Astrocyte of the spinal cord (primary cell): ENCODE data around the gene C17orf113.

Source experiments
- DNase-seq: peaks from one replicate; pipeline ENCODE4 v3.0.0; 2011; ENCODE audit warnings: low read depth, low spot score
- H3K4me3 ChIP-seq: 2 replicates; pipeline ENCODE4 v1.5.1; 2011; ENCODE audit warnings: low read depth, mild to moderate bottlenecking, low read length, moderate library complexity
- in situ Hi-C: cut with HindIII; loops from 2 replicates; pipeline ENCODE4 v1.10.0; 2017; ENCODE audit warnings: low sequenced_read_pairs
- TF ChIP-seq, protein P1 (sequence below): IDR thresholded peaks from 2 replicates; pipeline ENCODE4 v1.5.1; 2012; ENCODE audit warnings: low read depth, mild to moderate bottlenecking, low read length, inconsistent platforms

Gene C17orf113

DNA sequence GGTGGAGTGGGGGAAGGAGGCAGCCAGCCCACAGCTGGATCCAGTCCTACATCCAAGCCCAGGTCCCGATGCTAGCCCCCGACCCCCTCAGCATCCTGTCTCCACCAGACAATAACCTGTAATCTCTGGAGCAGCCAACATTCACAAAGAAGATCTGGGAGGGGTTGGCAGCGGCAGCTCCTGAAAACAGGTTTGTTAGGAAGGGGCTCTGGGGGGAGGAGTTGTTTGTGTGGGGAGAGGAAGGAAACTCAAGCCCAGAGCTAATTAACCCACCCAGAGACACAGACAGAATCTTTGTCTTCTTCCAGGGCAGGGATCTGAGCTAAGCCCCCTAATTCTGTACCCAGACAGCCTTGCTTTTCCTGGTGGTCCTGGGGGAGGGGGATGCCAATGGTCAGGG is 4.6 kb upstream of the C17orf113 start:
- TF ChIP-seq, protein P1, sequence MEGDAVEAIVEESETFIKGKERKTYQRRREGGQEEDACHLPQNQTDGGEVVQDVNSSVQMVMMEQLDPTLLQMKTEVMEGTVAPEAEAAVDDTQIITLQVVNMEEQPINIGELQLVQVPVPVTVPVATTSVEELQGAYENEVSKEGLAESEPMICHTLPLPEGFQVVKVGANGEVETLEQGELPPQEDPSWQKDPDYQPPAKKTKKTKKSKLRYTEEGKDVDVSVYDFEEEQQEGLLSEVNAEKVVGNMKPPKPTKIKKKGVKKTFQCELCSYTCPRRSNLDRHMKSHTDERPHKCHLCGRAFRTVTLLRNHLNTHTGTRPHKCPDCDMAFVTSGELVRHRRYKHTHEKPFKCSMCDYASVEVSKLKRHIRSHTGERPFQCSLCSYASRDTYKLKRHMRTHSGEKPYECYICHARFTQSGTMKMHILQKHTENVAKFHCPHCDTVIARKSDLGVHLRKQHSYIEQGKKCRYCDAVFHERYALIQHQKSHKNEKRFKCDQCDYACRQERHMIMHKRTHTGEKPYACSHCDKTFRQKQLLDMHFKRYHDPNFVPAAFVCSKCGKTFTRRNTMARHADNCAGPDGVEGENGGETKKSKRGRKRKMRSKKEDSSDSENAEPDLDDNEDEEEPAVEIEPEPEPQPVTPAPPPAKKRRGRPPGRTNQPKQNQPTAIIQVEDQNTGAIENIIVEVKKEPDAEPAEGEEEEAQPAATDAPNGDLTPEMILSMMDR, result no peak
- no peak overlapping the region for H3K4me3 ChIP-seq
- in situ Hi-C loops, result no loop called here
- no peak for DNase-seq

DNA sequence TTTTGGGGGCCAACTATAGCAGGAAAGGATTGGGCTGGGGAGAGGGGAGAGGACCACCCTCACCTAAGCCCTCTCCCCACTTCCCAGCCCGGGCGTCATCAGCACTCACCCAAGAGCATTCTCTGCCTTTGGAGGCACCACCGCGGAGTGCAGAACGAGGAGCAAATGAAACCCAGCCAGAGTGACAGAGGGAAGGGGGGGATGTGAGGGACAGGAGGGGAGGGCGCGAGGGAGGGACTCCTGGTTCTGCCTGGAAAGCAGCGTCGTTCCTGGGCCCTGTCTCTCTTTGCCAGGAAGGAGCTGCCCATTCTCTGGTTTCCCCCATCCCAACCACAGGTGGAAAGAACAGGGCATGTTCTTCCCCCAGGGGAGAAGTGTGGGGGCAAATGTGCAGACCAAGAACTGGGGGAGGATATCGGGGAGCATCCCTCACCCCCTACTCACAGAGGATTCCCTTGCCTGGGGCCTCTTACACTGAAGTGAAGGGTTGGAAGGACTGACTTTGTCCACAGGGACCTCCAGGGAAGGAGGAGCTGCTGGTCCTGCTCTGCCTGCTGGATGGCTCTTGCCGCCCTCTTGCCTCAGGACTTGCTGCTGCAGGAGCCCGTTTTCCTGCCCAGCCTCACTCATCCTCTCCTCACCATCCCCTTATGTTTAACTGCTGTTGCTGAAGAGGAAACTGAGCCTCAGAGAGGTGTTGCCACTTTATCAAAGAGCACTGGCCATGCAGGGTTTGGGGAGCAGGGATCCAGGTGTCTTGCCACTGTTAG is 3.5 kb upstream of the C17orf113 start:
- in situ Hi-C loops, result no loop called here
- no peak overlapping the region for H3K4me3 ChIP-seq
- no peak for DNase-seq
- TF ChIP-seq, protein P1, result no peak

DNA sequence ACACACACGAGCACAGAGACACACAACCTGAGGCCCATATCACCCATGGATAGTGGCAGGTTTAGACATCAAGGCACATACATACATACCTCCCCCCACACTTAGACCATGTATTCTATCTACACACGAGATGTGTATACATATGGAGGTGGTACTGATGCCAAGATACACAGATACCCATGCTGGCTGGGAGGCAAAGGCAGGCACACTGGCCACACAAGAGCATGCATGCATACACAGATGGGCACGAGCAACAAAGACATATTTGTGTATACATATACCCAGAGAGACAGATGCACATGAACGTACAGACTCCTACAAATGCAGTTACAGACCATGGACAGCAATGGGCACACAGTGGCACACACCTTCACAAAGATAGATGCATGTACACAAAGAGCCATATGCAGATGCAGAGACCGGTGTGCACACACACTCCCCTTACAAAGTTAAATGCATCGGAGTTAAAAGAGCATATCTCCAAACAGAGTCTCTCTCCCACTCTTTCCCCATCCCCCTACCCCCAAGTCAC is 2.0 kb upstream of the C17orf113 start:
- no peak for DNase-seq
- TF ChIP-seq, protein P1, result no peak
- in situ Hi-C loops, result no loop called here
- no peak overlapping the region for H3K4me3 ChIP-seq

DNA sequence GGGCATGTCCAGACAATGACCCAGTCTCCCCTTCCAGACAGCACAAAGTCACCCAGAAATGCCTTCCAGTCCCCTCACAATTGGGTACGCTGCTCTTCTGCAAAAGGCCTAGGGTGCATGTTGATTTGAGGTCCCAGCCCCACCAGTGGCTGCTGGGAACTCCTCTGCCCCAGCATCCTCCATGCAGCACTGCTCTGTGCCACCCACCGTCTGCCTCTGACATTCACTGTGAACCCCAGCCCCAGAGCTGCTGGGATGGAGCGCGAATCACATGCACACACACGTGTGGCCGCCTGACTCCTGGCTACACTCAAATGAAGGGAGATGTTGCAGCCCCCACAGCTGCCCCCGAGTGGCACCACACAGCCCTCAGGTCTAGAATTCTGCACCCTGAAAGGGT is 1.2 kb upstream of the C17orf113 start:
- TF ChIP-seq, protein P1, result no peak
- H3K4me3 ChIP-seq, result no peak overlapping the region
- DNase-seq, result no peak
- in situ Hi-C loops, result no loop called here

DNA sequence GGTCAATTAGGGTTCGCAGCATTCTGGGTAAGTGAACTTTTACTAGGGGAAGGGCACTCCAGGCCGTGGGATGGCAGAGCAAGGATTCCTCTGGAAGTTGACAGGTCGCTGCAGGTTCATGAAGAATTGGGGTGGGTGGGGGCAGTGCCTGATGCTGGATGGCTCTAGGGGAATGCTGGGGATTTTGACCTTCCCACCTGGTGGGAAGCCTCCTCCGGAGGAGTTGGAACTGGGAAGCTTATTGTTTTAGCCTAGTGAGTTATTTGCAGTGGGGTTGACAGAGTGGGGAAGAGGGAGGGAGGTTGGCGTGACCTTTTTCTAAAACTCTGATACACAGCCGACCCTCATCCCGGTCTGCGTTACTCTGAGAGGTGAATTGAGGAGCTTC is 606 bp upstream of the C17orf113 start:
- TF ChIP-seq, protein P1, result no peak
- in situ Hi-C loops, result no loop called here
- no peak for DNase-seq
- H3K4me3 ChIP-seq, result no peak overlapping the region

DNA sequence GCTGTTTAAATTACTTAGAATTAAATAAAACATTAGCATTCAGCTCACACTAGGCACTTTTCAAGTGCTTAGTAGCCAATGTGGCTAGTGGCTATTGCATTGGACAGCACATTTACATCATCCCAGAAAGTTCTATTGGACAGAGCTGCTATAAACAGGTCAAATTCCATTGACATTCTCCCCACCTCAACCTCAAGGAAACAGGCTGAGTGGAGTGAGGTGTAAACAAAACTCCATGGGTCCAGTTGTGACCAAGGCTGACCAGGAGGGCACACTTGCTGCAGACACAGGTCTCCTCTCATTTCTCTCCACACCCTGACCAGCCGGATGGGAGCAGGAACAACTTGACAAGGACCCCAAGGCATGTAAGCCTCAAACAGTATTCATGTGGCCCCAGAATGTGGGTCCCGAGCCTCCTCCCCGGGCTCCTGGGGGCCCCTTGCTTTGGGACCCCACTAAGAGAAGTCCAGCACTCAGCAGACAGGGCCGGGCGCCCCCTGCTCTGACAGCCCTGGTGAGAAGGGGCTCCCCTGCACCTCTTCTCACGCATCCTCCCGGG is 488 bp downstream of the C17orf113 start:
- in situ Hi-C loops, result no loop called here
- TF ChIP-seq, protein P1, result no peak
- H3K4me3 ChIP-seq, result peak overlapping the region; percentile 37
- DNase-seq, result no peak
